ENCODE measurements around the gene OFD1. TPM values are rescaled to one million over a fixed set of nuclear protein-coding genes. Genes with fewer than 3 reads are reported as not detected.

OFD1 gene
- total RNA-seq, 2 donors from 2014 or later = 25.9 to 29.7 TPM

DNA sequence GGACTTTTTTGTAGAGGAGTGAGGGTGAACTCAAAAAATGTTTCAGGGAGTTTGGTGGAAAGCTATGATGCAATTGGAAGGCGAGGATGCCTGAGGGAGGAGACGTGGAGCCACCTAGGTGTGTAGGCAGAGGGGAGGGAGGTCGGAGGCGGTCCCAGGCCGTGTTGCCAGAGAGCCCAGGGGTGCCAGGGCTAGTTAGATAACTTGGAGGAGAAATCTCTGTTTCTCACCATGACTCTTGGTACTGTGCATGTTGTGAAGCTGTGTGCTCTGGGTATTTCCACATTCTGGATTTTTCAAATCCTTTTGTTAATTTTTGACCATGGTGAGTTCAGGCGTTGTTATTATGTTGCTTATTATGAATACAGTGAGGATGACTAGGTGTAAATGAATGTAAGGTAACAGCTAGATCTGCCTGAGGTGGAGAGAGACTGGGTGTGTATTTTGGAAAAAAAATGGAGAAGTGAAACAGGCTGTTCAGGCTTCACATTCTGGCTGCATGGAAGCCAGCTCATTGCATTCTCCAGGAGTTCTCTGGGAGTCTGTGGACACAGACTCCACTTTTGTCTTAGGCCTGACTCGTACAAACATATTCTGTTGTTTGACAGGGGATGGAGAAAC, 41.1 kb upstream of the OFD1 start:
- Histone ChIP-seq H3K36me3 (ENCODE audit: control insufficient read depth, insufficient read depth, low read length) (peaks cover 4% of the 10 kb centered on the region), H3K9me3 (ENCODE audit: control insufficient read depth, low read length) (no peaks in the 10 kb centered on the region), H3K27ac (ENCODE audit: low read depth, low read length) (peak overlapping the region; percentile 24), H3K9ac (ENCODE audit: extremely low read depth, low read length, poor library complexity, severe bottlenecking) (no peak overlapping the region), H3K27me3 (ENCODE audit: control insufficient read depth, insufficient read depth, low read length, poor library complexity, severe bottlenecking) (peaks cover under 1% of the 10 kb centered on the region), H3K4me1 (ENCODE audit: control insufficient read depth, insufficient read depth, low read length) (no peaks in the 10 kb centered on the region), H3K4me3 (ENCODE audit: low read length) (peak overlapping the region; percentile 40)
- H3K4me3 Mint-ChIP-seq = no peak overlapping the region
- H3K4me1 Mint-ChIP-seq = peaks cover 19% of the 10 kb centered on the region
- peaks cover 67% of the 10 kb centered on the region for H3K9me3 Mint-ChIP-seq
- TF ChIP-seq CTCF (conservative IDR thresholded peaks at IDR 0.05) = no peak
- no peaks in the 10 kb centered on the region for H3K36me3 Mint-ChIP-seq (ENCODE audit: low read depth)
- H3K27ac Mint-ChIP-seq = no peak overlapping the region
- H3K27me3 Mint-ChIP-seq (ENCODE audit: insufficient read depth) = peaks cover under 1% of the 10 kb centered on the region
- DNase-seq = peak; percentile 54
- 65% methylated on average over 6 of the region's 7 CpGs; no CpG with 5 or more reads in 1 of the 2 experiments for WGBS, 2 experiments (ENCODE audit: insufficient coverage in 1 of 2, insufficient read length in 1 of 2)

DNA sequence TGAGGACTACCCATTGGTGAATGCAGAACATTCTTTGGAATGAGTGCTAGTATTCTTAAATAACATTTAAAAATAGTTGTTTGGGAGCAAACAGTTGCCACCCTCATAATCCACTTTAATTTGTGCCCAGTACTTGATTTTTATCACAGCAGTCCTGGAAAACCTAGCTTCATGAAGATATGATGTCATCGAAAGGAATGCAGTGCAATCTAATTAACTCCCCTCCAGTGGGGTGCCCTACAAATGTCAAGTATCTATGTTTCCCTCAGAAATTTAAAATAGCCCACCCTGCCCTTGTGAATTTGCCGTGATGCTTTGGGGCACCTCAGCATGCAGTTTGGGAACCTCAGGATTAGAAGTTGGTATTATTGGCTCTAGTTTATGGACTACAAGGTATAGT, 40.2 kb upstream of the OFD1 start:
- no peak for TF ChIP-seq CTCF (conservative IDR thresholded peaks at IDR 0.05)
- H3K27ac Mint-ChIP-seq = no peak overlapping the region
- Histone ChIP-seq H3K4me1 (ENCODE audit: control insufficient read depth, insufficient read depth, low read length) (no peaks in the 10 kb centered on the region), H3K36me3 (ENCODE audit: control insufficient read depth, insufficient read depth, low read length) (peaks cover 4% of the 10 kb centered on the region), H3K9me3 (ENCODE audit: control insufficient read depth, low read length) (no peaks in the 10 kb centered on the region), H3K27ac (ENCODE audit: low read depth, low read length) (no peak overlapping the region), H3K27me3 (ENCODE audit: control insufficient read depth, insufficient read depth, low read length, poor library complexity, severe bottlenecking) (no peaks in the 10 kb centered on the region), H3K4me3 (ENCODE audit: low read length) (peak overlapping the region; percentile 40), H3K9ac (ENCODE audit: extremely low read depth, low read length, poor library complexity, severe bottlenecking) (no peak overlapping the region)
- WGBS, 2 experiments (ENCODE audit: insufficient coverage in 1 of 2, insufficient read length in 1 of 2) = 73 to 100% methylated on average over 1 of the region's 2 CpGs
- DNase-seq = no peak
- H3K4me3 Mint-ChIP-seq = no peak overlapping the region
- H3K27me3 Mint-ChIP-seq (ENCODE audit: insufficient read depth) = no peaks in the 10 kb centered on the region
- no peaks in the 10 kb centered on the region for H3K36me3 Mint-ChIP-seq (ENCODE audit: low read depth)
- H3K4me1 Mint-ChIP-seq = peaks cover 19% of the 10 kb centered on the region
- peaks cover 62% of the 10 kb centered on the region for H3K9me3 Mint-ChIP-seq

- TF ChIP-seq CTCF (conservative IDR thresholded peaks at IDR 0.05) = no peak
- peaks cover 4% of the 10 kb centered on the region for H3K36me3 ChIP-seq (ENCODE audit: control insufficient read depth, insufficient read depth, low read length)
- Mint-ChIP-seq H3K36me3 (ENCODE audit: low read depth) (no peaks in the 10 kb centered on the region), H3K4me1 (peaks cover 19% of the 10 kb centered on the region), H3K9me3 (peaks cover 56% of the 10 kb centered on the region), H3K27ac (no peak overlapping the region), H3K27me3 (ENCODE audit: insufficient read depth) (no peaks in the 10 kb centered on the region), H3K4me3 (no peak overlapping the region)
- no peak for DNase-seq
- H3K27ac ChIP-seq (ENCODE audit: low read depth, low read length) = no peak overlapping the region
- H3K9me3 ChIP-seq (ENCODE audit: control insufficient read depth, low read length) = no peaks in the 10 kb centered on the region
- no peaks in the 10 kb centered on the region for H3K27me3 ChIP-seq (ENCODE audit: control insufficient read depth, insufficient read depth, low read length, poor library complexity, severe bottlenecking)
- no peak overlapping the region for H3K9ac ChIP-seq (ENCODE audit: extremely low read depth, low read length, poor library complexity, severe bottlenecking)
- H3K4me1 ChIP-seq (ENCODE audit: control insufficient read depth, insufficient read depth, low read length) = no peaks in the 10 kb centered on the region
- no peak overlapping the region for H3K4me3 ChIP-seq (ENCODE audit: low read length)
- 96% methylated on average over 8 of the region's 8 CpGs; no CpG with 5 or more reads in 1 of the 2 experiments for WGBS, 2 experiments (ENCODE audit: insufficient coverage in 1 of 2, insufficient read length in 1 of 2)
Measured at GRCh38 chrX:13694983-13695382, 39.6 kb upstream of the OFD1 start.

All from endodermal cell (in vitro differentiated cells).